Measurements from ENCODE around the gene PADI1. TPM values are rescaled to one million over a fixed set of nuclear protein-coding genes. Genes with fewer than 3 reads are reported as not detected.

Gene PADI1
- total and polyA plus RNA-seq, 10 donors, result 0.03 to 0.76 (median 0.31) TPM; not detected in 4

- H3K36me3 ChIP-seq, result no peaks in the 10 kb centered on the region
- WGBS, 5 donors, result 42 to 90% (median 55%) methylated on average over 1 to 2 of the region's 2 CpGs
- H3K27ac ChIP-seq, result peak overlapping the region in 1 of 8 donors; percentile 31
- H3K4me3 ChIP-seq, result no peak overlapping the region
- peaks cover 12 to 42% (median 28%) of the 10 kb centered on the region in 6 donors for H3K4me1 ChIP-seq
- TF ChIP-seq POLR2AphosphoS5 (IDR thresholded peaks at IDR 0.05) (no peak), POLR2A (IDR thresholded peaks at IDR 0.05) (no peak), CTCF (IDR thresholded peaks at IDR 0.05 in 8 of 11, conservative IDR thresholded peaks at IDR 0.05 in 3 of 11) (no peak)
- peaks cover 0 to 17% (median 0%) of the 10 kb centered on the region in 7 donors for H3K27me3 ChIP-seq (replicated peaks in 1 of 7)
- intact Hi-C loops (cut with DNase I; ENCODE audit: low total_unique reads), result no loop called here
- H3K9me3 ChIP-seq, result no peaks in the 10 kb centered on the region
- no peak for DNase-seq
These were observed 3.1 kb downstream of the PADI1 start for GRCh38 chr1:17207966-17208418.

DNA sequence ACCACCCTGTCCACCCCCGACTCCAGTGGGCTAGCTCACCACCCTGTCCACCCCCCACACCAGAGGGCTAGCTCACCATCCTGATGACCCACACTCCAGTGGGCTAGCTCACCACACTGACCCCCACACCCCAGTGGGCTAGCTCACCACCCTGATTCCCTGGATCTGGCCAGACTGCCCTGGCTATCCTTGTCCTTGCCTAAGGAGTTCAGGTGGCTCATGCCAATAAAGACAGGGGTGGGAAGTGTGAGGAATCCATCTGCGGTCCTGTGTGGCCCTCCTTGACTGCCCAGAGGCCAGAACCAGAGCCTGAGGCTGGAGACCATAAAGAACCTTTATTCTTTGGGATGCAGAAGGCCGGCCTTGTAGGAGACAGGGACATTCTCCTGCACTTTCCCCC lies 3.6 kb downstream of the PADI1 start:
- Histone ChIP-seq H3K9me3 (no peaks in the 10 kb centered on the region), H3K27me3 (replicated peaks in 1 of 7) (peaks cover 0 to 23% (median 0%) of the 10 kb centered on the region in 7 donors), H3K4me3 (no peak overlapping the region), H3K27ac (peak overlapping the region in 1 of 8 donors; percentile 31), H3K36me3 (no peaks in the 10 kb centered on the region), H3K4me1 (peaks cover 12 to 47% (median 33%) of the 10 kb centered on the region in 6 donors)
- intact Hi-C loops (cut with DNase I; ENCODE audit: low total_unique reads), result no loop called here
- DNase-seq, result no peak
- 79 to 91% (median 89%) methylated on average over 3 of the region's 3 CpGs for WGBS, 5 donors
- TF ChIP-seq POLR2A (IDR thresholded peaks at IDR 0.05) (no peak), CTCF (IDR thresholded peaks at IDR 0.05 in 8 of 11, conservative IDR thresholded peaks at IDR 0.05 in 3 of 11) (no peak), POLR2AphosphoS5 (IDR thresholded peaks at IDR 0.05) (no peak)

DNA sequence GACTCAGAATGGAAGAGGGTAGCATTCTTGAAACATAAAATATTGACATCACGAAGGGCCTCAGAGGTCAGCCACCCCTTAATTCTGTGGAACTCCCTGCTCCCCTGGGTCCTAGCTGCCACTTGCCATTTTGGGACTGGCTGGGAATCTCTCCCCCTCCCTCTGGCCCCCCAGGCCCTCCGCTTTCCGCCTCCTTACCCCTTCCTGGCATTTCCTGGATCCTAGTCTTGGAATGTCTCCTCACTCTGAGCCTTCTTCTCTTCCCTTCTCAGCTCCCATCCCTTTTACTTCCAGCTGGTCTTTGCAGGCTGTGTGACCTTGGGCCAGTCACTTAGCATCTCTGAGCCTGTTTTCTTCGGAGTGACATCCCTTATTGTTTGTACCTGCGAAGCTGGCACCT lies 4.5 kb downstream of the PADI1 start:
- Histone ChIP-seq H3K4me1 (peaks cover 12 to 49% (median 34%) of the 10 kb centered on the region in 6 donors), H3K27ac (peak overlapping the region in 2 of 8 donors; percentile 3 to 31), H3K9me3 (no peaks in the 10 kb centered on the region), H3K27me3 (replicated peaks in 1 of 7) (peaks cover 0 to 32% (median 0%) of the 10 kb centered on the region in 7 donors), H3K36me3 (no peaks in the 10 kb centered on the region), H3K4me3 (no peak overlapping the region)
- 76 to 86% (median 81%) methylated on average over 5 of the region's 5 CpGs for WGBS, 5 donors
- TF ChIP-seq CTCF (IDR thresholded peaks at IDR 0.05 in 8 of 11, conservative IDR thresholded peaks at IDR 0.05 in 3 of 11) (no peak), POLR2A (IDR thresholded peaks at IDR 0.05) (no peak), POLR2AphosphoS5 (IDR thresholded peaks at IDR 0.05) (no peak)
- DNase-seq, result no peak
- intact Hi-C loops (cut with DNase I; ENCODE audit: low total_unique reads), result no loop called here

DNA sequence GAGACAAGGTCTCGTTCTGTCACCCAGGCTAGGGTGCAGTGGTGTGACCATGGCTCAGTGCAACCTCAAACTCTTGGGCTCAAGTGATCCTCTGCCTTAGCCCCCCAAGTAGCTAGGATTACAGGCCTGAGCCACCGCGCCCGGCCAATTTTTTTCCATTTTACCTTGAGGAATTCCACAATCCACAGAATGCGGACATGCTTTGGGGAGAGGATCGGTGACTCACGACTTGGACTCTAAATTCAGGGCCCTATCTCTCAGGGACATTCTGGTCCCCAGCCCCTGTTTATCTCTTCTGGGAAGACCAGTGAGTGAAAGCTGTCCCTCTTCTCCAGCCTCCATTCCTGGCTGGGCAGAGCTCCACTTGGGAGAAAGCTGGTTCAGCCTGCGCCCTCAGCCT lies 5.2 kb downstream of the PADI1 start:
- intact Hi-C loops (cut with DNase I; ENCODE audit: low total_unique reads), result no loop called here
- 92 to 98% (median 96%) methylated on average over 8 of the region's 8 CpGs for WGBS, 5 donors
- no peaks in the 10 kb centered on the region for H3K9me3 ChIP-seq
- no peak overlapping the region for H3K27ac ChIP-seq
- TF ChIP-seq CTCF (IDR thresholded peaks at IDR 0.05 in 8 of 11, conservative IDR thresholded peaks at IDR 0.05 in 3 of 11) (no peak), POLR2AphosphoS5 (IDR thresholded peaks at IDR 0.05) (no peak), POLR2A (IDR thresholded peaks at IDR 0.05) (no peak)
- DNase-seq, result no peak
- H3K4me3 ChIP-seq, result no peak overlapping the region
- H3K36me3 ChIP-seq, result no peaks in the 10 kb centered on the region
- peaks cover 0 to 39% (median 0%) of the 10 kb centered on the region in 7 donors for H3K27me3 ChIP-seq (replicated peaks in 1 of 7)
- peaks cover 12 to 49% (median 34%) of the 10 kb centered on the region in 6 donors for H3K4me1 ChIP-seq

Measured in spleen (tissue), 11 donors.